ENCODE results near the gene CACNA2D1.
A peak's percentile ranks its signal among the peaks of the same experiment; 100 is the strongest.
"Not testable (repeated sequence)": the region's sequence is repeated elsewhere in the genome, so short reads cannot be mapped to it uniquely, and the experiment has no call there.

CACNA2D1 gene

GRCh38 chr7:82433507-82433906 lies 10.1 kb downstream of the CACNA2D1 start:
- no peak for DNase-seq

- not testable (repeated sequence) for DNase-seq
These were observed 10.8 kb downstream of the CACNA2D1 start for GRCh38 chr7:82432743-82433142.

GRCh38 chr7:82430500-82431465 lies 12.8 kb downstream of the CACNA2D1 start:
- no peak for DNase-seq

DNA sequence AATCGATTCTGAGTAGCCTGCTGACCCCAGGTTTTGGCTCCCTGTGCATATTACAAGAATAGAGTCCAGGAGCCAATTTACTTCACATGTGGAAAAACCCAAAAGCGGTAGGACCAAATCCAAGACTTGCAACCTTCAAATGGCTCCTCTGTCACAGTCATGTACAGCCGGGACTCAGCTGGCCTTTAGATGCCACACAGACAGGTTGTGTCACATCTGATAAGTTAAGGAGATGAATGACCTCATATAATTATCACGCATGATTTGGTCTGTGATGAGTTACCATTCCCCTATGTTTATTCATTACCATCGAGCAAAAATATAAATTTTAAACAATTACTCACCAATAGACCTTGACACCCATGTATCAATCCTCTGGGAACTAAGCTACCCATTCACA lies 14.2 kb downstream of the CACNA2D1 start:
- no peak for DNase-seq

DNA sequence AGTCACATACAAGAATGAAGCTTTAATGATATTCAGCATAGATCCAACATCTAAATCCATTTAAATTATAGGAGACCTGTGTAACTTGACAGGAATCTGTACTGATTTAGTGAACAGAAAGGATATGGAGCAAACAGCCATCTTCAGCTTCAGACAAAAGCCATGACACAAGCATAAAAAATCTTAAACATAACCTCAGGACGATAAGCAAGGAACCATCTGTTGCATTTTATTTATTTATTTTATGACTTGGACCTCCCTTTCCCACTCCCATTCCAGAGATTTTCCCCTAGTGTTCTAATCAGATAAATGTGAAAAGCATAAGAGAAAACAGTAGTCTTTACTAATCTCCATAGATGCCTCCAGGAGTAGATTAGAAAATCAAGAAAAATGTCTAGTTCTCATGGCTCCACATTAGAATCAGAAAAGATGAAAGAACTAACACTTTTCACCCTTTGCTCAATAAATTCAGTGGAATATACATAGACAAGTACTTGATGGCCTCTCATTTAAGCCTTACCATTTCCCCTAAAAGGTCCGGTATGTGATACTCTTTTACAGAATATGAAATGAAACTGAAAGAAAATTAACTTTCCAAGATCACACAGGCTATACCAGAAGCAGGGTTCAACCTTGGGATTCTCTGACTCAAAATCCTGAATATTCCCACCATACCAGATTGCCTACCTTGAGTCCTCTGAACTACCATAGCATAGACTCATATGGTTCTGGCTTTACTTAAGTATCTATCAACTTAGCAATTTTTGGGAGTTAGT lies 15.2 kb downstream of the CACNA2D1 start:
- DNase-seq = no peak

DNA sequence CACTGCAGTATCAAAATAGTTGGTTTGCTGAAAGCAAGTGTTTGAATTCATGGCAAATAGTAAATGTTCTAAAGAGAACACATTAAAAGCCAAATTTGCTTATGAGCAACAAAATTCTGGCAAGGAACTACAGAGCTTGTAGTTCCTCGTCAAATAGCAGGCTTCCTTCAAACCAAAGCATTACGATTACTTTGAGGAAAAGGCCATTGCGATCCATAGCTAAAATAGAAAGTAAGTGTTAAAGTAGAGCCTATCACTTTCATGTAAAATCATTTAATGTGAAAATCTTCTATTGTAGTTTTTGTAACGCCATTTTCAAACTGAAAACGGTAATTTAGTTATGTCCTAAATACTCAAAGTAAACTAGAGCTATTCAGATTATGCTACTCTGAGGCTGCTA lies 20.1 kb downstream of the CACNA2D1 start:
- no peak for DNase-seq

- DNase-seq = no peak
These were observed 24.4 kb downstream of the CACNA2D1 start for GRCh38 chr7:82419200-82419599.

DNA sequence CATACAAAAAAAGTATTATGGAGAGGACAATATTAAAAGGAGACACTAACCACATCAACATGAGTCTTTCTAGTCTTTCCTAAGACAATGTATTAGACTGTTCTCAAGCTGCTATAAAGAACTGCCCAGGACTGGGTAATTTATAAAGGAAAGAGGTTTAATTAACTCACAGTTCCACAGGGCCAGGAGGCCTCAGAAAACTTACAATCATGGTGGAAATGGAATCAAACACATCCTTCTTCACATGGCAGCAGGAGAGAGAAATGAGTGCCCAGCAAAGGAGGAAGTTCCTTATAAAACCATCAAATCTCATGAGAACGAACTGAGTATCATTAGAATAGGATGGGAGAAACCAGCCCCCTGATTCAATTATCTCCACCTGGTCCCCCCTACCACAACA lies 25.7 kb downstream of the CACNA2D1 start:
- no peak for DNase-seq

GRCh38 chr7:82416402-82416801 lies 27.2 kb downstream of the CACNA2D1 start:
- no peak for DNase-seq

- no peak for DNase-seq
These were observed 29.2 kb downstream of the CACNA2D1 start for GRCh38 chr7:82414389-82414788.

DNA sequence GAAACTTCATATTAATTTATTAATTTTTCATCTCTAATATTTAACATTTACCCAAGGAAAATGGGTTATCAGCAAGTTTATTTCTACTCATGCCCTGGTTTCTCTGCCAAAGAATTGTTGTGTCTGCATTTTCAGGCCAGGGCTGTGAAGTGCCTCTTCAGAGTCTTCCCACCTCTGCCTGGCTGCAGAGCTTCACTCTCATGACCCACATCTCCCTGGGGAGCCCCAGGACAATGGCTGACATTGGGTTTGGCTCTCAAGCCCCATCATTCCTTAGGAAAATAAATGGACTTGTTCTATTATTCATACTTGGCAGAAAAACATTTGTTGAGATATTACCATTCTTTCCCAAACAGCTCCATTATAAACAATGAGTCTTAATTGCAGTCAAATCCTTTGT lies 30.3 kb downstream of the CACNA2D1 start:
- DNase-seq = no peak

DNA sequence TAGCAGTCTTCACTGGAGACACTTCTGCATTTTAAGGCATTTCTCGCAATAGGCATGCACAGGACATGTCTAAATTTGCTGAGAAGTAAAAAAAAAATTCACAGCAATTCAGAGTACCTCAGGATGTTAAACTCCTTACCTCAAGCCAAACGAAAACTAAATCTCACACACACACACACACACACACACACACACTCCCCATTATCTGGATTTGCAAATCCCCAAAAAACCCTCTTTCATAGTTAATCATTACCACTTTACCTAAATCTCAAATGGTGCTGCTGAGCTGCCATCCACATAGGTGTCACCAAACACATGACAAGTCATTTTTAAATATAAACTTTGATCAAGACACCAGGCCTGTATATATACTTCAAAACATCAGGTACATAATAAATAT lies 31.8 kb downstream of the CACNA2D1 start:
- DNase-seq = no peak

- peak; percentile 91 for DNase-seq
These were observed 33.1 kb downstream of the CACNA2D1 start for GRCh38 chr7:82410461-82410860.

- peak; percentile 53 for DNase-seq
These were observed 36.6 kb downstream of the CACNA2D1 start for GRCh38 chr7:82406937-82407336.

GRCh38 chr7:82405301-82405700 lies 38.3 kb downstream of the CACNA2D1 start:
- no peak for DNase-seq

- no peak for DNase-seq
These were observed 38.9 kb downstream of the CACNA2D1 start for GRCh38 chr7:82404652-82405051.

DNA sequence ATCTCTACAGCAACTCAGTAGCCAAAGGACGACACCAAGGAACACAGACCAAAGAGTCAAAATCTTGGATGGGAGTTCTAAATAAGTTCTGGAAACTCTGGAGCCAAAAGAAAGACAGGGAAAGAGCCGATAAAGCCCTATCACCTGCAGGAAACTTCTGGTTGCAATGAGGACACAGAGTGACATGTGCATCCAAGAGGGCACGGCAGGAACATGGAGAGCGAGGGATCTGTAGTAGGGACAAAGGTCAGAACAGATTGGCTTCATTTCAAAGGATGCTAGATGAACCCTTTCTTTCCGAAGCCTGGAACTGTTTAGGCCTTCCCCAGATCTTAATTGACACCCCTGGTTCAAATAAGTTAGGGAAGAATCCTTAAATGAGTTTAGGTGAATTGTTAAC lies 39.5 kb downstream of the CACNA2D1 start:
- no peak for DNase-seq

- no peak for DNase-seq
These were observed 45.6 kb downstream of the CACNA2D1 start for GRCh38 chr7:82397879-82398524.

GRCh38 chr7:82396343-82396742 lies 47.2 kb downstream of the CACNA2D1 start:
- DNase-seq = no peak

GRCh38 chr7:82395147-82395546 lies 48.4 kb downstream of the CACNA2D1 start:
- DNase-seq = no peak

DNA sequence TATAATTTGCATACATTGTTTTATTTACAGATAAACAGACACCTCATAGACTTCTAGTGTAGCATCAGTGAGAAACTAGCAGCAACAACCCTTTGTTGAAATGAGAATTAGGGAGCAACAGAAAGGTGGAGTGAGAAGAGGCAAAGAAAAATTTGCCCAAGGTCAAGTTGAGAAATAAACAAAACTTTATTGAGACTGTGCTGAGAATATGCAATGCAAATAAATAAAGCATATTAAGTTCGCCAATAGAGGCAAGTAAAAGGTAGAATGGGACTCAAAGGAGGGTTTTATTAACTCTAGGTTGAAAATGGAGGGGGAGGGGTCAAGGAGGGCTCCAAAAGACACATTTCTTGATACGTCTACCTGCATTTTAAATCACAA lies 49.7 kb downstream of the CACNA2D1 start:
- DNase-seq = no peak

DNA sequence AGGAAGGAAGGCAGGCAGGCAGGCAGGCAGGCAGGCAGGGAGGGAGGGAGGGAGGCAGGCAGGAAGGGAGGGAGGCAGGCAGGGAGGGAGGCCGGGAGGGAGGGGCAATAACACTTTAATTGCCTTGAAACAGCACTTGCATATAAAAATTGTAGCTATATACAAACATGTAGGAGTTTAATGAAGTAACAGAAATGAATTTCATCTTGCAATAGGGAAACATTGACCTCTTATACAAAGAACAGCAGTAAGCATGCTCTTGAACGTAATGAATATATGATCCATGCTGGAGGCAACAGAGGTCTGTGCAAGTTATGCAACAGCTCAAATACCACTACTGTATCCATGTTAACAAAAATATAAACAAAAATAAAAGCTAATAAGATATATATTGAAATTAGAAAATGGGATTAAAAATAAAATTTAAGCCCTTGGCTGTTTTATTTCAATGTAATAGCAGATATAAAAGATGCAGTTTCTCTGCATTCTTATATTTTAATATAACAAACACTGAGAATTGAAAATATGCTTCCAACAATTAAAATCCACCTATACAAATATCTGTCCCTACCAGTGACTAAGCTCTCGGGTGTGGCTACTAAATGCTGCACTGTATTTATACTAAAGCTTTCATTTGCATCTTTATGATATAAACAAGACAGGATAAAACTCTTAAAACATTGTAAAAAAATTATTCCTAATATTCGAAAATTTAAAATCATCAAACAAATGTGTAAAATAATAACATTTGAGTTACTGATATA lies 50.3 kb downstream of the CACNA2D1 start:
- no peak for DNase-seq

DNA sequence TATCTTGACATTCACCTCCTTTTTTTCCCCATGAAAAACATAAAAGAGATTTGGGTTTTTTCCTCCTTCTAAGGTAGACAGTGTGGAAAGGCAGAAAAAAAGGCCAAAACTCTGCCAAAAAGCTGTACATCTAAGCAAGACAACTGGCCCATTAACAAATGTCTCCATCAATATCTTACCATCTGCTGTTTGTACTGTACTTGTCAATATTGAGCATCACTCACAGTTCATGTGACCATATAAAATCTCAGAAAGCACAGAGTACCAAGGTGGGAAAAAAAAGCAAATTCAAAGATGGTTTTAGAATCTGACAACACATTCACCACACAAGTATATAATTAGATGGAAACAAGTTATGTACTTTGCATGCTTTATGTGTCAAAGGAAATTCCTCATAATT lies 52.6 kb downstream of the CACNA2D1 start:
- peak; percentile 76 for DNase-seq
